GM19193 (cell line): ENCODE measurements around the gene KIDINS220.

Experiments used
- POLR2A ChIP-seq: IDR thresholded peaks from 4 replicates; pipeline ENCODE4 v1.6.1; 2011; ENCODE audit not compliant: insufficient read depth, insufficient read length; ENCODE audit errors: extremely low read depth

KIDINS220 gene

DNA sequence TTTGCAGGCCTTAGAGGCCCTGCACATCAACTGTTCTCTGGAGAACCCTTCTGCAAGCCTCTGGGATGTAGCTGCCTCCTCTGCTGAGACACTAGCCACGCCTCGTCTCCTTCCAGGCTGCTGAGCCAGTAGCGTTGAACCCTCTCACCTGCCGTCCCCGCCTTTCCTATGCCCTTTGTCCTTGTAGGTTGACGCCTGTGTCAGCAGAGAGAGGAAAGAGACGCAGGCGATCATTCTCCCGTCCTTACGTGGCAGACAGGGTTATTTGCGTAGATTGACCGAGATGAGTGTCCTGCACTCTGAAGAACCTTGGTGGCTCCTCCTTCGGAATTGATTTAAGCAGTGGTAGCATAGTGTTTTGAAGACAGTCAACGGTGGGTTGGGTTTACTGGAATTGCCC is 127.8 kb downstream of the KIDINS220 start:
- no peak for TF ChIP-seq POLR2A

DNA sequence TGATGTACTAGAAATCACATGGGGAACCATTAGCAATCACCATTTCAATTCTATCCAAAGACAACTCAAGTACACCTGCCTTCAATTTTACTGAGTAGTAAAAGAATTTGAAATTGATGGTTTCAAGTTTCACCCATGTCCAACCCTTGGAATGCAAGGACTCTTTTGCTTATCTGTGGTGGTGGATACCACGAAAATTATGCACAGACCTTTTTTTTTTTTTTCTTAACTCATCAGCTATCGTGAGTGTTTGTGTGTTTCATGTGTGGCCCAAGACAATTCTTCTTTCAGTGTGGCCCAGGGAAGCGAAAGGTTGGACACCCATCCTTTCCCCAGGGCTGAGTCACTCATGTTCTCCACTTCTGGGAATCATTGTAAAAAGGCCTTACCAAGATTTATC is 132.5 kb downstream of the KIDINS220 start:
- no peak for TF ChIP-seq POLR2A

DNA sequence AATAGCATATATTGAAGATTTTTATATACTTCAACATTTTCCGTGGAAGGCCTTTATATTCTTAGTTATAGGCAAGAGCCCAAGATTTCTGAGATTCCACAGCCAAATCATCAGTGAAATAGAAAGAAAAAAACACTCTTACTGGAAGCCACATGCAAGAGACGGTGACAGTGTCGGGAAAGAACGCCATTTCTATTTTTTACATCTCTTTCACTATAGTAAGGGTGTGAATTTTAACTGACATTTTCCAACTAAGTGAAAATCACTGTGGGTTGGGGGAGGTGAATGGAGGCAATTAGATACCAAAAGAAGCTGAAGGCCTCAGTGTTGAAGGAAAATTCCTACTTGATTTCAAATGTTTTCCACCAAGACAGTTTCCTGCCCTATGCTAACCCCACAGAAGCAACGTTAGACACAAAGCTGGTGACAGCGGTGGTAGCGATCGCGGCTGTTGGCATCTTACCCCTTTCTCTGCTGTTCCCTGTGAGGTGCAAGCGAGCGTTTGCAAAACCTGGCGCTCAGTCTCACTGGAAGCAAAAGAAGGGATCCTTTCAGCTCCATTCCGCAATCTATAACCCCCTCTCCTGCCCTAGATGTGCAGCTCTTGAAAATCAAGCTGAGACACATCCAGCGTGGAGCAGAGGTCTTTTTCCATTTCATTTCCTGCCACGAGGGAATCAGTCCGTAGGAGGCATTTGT is 135.6 kb downstream of the KIDINS220 start:
- TF ChIP-seq POLR2A = no peak

- TF ChIP-seq POLR2A = no peak
Measured at GRCh38 chr2:8699839-8700238, 137.6 kb downstream of the KIDINS220 start.

DNA sequence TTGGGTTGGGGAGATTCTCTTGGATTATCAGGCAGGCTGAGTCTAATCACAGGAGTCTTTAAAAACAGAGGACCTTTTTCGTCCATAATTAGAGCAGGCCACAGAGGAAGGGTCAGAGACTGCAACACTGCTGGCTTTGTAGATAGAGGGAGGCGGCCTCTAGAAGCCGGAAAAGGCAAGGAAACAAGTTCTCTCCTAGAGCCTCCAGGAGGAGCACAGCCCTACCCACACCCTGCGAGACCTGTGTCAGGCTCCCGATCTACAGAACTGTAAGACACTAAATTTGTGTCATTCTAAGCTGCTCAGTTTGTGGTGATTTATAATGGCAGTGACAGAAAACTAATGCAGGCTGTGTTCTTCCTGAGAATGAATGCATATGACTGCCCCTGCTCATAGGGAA is 140.2 kb downstream of the KIDINS220 start:
- TF ChIP-seq POLR2A = no peak

- no peak for TF ChIP-seq POLR2A
Measured at GRCh38 chr2:8694737-8695136, 142.7 kb downstream of the KIDINS220 start.

DNA sequence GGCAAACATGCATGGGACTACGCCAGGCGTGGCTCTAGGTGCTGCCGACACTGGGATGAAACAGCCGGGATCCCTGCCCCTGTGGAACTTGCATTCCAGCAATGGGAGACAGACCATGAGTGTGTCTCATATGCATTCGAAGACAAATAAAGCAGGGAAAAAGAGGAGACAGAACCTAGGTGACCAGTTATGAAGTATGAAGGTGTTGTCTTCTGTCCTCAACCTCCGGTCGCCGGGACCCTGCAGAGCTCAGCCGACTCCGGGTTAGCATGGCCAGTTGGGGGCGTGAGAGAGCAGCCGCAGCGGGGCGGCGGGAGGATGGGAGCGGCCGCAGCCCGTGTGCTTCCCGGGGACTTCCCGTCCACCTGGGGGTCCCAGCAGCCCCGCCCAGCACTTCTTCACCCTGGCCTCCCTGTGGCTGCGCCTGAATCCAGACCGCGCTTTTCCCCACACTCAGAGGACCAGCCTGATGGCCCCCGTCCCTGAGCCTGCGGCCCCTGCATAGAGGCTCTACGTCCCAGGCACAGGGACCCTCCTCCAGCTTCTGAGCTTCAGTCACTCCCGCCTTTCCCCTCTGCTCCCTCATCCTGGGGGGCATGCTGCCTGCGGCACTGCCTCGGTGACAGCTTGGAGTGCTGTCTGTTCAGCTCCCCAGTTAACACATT is 144.1 kb downstream of the KIDINS220 start:
- TF ChIP-seq POLR2A = no peak

- TF ChIP-seq POLR2A = no peak
Measured at GRCh38 chr2:8692783-8693156, 144.6 kb downstream of the KIDINS220 start.

DNA sequence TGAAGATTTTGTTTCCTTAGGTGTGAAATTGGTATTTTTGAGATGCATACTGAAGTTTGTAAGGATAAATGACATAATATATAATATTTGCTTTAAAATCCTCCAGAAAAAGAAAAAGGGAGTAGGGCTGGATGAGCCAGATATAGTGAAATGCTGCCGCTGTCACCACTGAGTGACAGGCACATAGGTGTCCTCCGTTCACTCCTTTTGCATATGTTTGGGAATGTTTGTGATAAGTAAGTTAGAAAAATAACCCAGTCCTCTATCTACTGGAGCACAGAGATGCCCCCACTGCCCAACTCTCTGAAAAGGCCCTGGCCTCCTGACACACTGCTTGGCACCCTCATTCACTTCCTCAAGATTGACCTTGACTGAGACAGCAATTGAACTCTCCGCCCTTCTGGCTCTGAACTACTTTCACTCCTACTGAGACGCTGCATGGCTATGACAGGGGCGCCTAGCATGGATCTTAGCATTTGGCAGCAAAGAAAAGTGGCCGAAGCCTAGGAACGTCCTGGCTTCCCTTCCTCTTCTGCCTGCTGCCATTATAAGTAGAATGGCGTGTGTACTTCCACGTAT is 145.5 kb downstream of the KIDINS220 start:
- no peak for TF ChIP-seq POLR2A

GRCh38 chr2:8685697-8686358 is 151.6 kb downstream of the KIDINS220 start:
- no peak for TF ChIP-seq POLR2A

DNA sequence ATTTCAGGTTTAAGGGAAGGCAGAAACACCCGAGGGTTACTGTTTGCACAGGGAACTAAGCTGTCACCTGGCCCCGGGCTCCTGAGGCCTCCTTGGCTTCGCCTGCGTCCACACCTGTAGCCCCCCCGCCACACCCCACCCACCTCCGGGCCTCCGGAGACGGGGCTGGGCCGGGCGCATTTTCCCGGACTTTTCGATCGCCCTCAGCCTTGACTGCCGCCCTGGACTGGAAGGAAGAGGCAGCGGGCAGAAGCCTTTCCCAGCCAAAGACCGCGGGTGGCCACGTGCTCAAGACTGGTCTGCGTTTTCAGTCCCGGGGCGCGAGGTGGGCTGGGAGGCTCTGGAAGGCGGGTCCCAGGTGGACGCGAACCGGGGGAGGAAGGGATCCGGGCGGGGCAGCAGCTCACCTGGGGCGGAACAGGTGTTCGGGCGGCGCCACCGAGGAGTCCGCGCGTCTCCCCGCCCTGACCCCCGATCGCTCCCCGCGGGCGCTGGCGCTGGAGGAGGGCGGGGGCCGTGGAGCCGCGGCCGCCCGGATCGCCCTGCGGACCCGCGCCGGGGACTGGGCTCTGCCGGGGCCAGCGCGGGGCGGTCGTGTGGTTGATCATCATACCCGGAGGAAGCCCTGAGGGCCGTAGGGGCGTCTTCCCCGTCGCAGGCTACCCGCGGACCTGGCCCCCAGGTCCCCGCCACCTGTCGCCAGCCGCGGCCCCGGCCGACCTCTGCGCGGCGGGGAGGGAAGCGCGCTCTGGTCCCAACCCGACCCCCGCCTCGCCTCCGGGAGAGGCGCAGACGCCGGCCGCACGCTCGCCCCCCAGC is 152.3 kb downstream of the KIDINS220 start:
- no peak for TF ChIP-seq POLR2A

- no peak for TF ChIP-seq POLR2A
Measured at GRCh38 chr2:8684540-8684877, 152.9 kb downstream of the KIDINS220 start.

DNA sequence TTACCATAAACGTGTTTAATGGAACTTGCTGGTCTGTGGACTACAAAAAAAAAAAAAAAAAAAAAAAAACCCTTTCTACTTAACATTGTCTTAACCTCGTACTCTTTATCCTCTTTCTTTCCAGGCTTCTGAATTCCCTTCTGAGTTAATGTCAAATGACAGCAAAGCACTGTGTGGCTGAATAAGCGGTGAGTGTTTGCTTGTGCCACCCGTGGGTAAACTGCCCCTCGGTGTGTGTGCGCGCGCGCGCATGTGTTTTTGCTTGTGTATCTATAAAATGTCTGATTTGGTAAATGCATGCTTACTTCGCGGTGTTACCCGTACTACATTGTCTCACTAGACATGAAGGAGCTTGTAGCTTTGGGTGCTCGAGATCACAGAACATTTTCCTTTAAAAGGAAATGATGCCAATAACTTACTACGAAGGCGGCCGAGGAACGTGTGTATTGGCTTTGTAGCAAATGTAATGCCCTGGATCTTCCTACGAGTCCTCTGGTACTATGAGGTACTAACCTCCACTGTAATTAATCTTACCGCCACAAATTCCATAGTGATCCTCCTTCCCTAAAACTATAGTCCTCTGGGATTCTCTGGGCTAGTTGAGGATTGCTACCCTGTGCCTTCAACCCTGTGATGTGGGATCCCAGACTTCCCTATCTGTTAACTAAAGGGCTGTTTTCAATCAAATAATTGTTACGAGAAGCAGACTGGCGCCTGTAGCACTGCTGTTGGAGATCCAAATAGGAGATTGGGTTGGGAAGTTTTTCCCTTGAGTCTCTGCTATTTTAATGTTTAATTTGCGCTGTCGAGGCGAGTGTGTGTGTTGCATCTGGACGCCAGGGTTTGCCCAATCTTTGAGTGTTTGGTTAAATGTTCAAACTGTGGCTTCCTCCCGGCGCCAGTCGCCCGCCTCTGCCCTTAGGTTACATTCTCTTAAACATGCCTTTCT is 154.4 kb downstream of the KIDINS220 start:
- TF ChIP-seq POLR2A = no peak
